Ascending aorta (tissue), 2 donors: ENCODE measurements around the gene APOA4. TPM values are rescaled to one million over a fixed set of nuclear protein-coding genes. Genes with fewer than 3 reads are reported as not detected.

Source experiments
- DNase-seq, 2 donors: peaks; one replicate each; pipeline ENCODE4 v3.0.0-alpha.2; 2019; ENCODE audit warnings: low spot score in 2 of 2
- H3K27ac ChIP-seq, 2 donors: fragments of 200-600 bp; sonication (generic); one replicate each; pipeline ENCODE4 v1.5.1; 2016 to 2017; ENCODE audit warnings: mild to moderate bottlenecking in 1 of 2
- H3K27me3 ChIP-seq: fragments of 200-600 bp; sonication (generic); one replicate; pipeline ENCODE4 v1.5.1; 2017
- H3K36me3 ChIP-seq, 2 donors: fragments of 200-600 bp; sonication (generic); one replicate each; pipeline ENCODE4 v1.5.1; 2016
- H3K4me1 ChIP-seq, 2 donors: fragments of 200-600 bp; sonication (generic); one replicate each; pipeline ENCODE4 v1.5.1; 2016 to 2017; ENCODE audit warnings: mild to moderate bottlenecking in 1 of 2
- H3K4me3 ChIP-seq, 2 donors: fragments of 200-600 bp; sonication (generic); one replicate each; pipeline ENCODE4 v1.5.1; 2016 to 2017; ENCODE audit warnings: mild to moderate bottlenecking in 1 of 2
- H3K9me3 ChIP-seq, 2 donors: fragments of 200-600 bp; sonication (generic); one replicate each; pipeline ENCODE4 v1.5.1; 2016
- CTCF ChIP-seq, 3 experiments: fragments of 200-600 bp in 2 of 3; fragments of 450-650 bp in 1 of 3; sonication (generic) in 2 of 3; IDR thresholded peaks; one replicate each; pipeline ENCODE4 v1.5.1; 2016 to 2019; ENCODE audit warnings: antibody characterized with exemption in 3 of 3, mild to moderate bottlenecking in 1 of 3, moderate library complexity in 1 of 3
- intact Hi-C: fragments of 100-400 bp; cut with DNase I; formaldehyde crosslinking; loops from one replicate; pipeline ENCODE4 v1.15.1; 2023
- total RNA-seq: library from RNA; depleted of rRNA; stranded (reverse); fragments of >200 nt; gene quantifications from one replicate; pipeline ENCODE4 v1.1.0, GENCODE V29; 2016

APOA4 gene
- total RNA-seq, 1 donor from 2014 or later = 14.3 TPM

DNA sequence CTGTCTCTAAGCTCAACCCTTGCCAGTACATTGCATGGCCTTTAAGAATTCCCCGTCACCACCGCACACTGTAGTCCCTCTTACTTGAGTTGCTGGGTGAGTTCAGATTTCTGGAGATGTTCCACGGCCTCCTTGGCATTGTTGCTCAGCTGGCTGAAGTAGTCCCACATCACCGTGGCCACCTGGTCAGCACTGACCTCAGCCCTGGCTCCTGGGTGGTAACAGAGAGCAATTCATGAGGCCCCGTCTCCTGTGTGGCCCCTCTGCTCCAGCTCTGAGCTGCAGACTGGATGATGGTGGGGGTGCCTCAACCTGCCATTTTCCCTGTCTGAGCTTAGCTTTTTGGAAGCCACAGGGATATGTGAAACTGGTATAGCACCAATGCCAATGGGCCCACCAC is 529 bp downstream of the APOA4 start:
- TF ChIP-seq CTCF (IDR thresholded peaks at IDR 0.05) = no peak
- H3K27ac ChIP-seq = no peak overlapping the region
- H3K4me1 ChIP-seq = no peaks in the 10 kb centered on the region
- no peak for DNase-seq
- H3K36me3 ChIP-seq = no peaks in the 10 kb centered on the region
- no peaks in the 10 kb centered on the region for H3K9me3 ChIP-seq
- H3K4me3 ChIP-seq = no peak overlapping the region
- no peaks in the 10 kb centered on the region for H3K27me3 ChIP-seq
- intact Hi-C loops = no loop called here

- no peaks in the 10 kb centered on the region for H3K36me3 ChIP-seq
- H3K4me1 ChIP-seq = no peaks in the 10 kb centered on the region
- no peak for DNase-seq
- no peaks in the 10 kb centered on the region for H3K27me3 ChIP-seq
- H3K27ac ChIP-seq = no peak overlapping the region
- no peak overlapping the region for H3K4me3 ChIP-seq
- intact Hi-C loops = no loop called here
- no peak for TF ChIP-seq CTCF (IDR thresholded peaks at IDR 0.05)
- no peaks in the 10 kb centered on the region for H3K9me3 ChIP-seq
Measured at GRCh38 chr11:116821050-116821918, 1.8 kb downstream of the APOA4 start.

DNA sequence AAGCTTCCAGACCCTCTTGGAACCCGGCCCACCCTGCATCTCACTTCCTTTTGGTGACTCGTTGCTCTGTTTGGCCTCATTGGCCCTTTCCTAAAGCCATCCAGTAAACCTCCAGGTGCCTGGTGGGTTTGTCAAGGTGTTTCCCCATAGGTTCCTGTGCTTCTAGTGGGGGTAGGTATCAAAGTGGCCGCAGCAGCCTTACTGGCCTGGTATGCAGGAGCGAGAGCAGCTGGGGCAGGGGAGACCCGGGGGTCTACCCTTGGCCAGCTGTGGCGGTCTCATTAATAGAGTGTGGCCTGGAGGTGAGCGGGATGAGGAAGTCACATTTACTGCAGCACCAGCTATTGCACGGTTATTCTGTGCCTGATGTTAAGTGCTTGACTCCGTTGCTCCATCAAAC is 4.1 kb downstream of the APOA4 start:
- H3K9me3 ChIP-seq = no peaks in the 10 kb centered on the region
- no peak overlapping the region for H3K27ac ChIP-seq
- TF ChIP-seq CTCF (IDR thresholded peaks at IDR 0.05) = no peak
- H3K36me3 ChIP-seq = no peaks in the 10 kb centered on the region
- intact Hi-C loops = no loop called here
- no peak overlapping the region for H3K4me3 ChIP-seq
- no peaks in the 10 kb centered on the region for H3K27me3 ChIP-seq
- no peak for DNase-seq
- no peaks in the 10 kb centered on the region for H3K4me1 ChIP-seq

DNA sequence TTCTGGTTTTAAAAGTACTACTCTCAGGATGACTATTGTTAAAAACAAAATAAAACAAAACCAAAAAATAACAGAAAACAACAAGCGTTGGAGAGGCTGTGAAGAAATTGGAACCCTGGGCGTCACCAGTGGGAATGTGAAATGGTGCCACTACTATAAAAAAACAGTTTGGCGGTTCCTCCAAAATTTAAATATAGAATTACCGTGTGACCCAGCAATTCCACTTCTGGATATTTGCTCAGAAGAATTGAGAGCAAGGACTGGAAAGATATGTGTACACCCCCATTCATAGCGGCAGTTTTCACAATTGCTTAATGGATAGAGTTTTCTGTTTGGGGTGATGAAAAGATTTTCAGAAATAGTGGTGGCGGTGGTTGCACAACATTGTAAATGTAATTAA is 8.6 kb downstream of the APOA4 start:
- Histone ChIP-seq H3K27me3 (no peaks in the 10 kb centered on the region), H3K27ac (peak overlapping the region in 1 of 2 donors; percentile 66), H3K4me3 (no peak overlapping the region), H3K9me3 (no peaks in the 10 kb centered on the region), H3K4me1 (no peaks in the 10 kb centered on the region), H3K36me3 (no peaks in the 10 kb centered on the region)
- TF ChIP-seq CTCF (IDR thresholded peaks at IDR 0.05) = no peak
- no peak for DNase-seq
- intact Hi-C loops = no loop called here

DNA sequence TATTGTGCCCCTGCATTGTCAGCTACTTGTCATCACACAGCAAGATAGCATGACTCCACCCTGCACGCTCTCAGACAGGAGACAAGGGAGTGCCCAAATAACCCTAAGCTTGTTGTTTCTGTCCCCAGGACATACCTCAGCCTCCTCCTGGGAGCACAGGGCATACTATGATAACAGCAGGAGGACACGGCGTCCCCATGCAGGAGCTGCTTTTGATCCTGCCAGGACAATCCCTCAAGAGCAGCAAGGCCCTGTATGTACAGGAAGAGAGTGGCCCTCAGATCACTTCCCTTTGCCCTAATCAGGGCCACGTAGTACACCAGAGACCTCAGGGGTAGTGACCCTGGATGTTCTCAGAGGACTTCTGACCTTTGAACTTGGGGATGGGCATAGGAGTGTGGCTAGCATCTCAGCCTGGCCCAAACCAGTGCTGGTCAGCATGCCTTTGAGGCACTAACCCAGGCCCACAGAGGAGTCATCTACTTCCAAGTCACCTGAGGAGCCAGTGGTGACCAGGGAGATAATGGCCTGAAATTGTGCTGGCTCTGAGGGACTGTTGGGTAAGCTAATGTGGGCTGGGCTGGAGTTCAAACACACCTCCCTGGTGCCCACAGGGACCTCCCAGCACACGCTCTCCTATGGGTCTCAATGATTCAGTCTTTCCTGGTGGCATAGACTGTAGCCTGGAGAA is 9.2 kb downstream of the APOA4 start:
- intact Hi-C loops = no loop called here
- no peak overlapping the region for H3K4me3 ChIP-seq

More for the DNA sequence above, 9.2 kb downstream of the APOA4 start:
- Histone ChIP-seq H3K36me3 (no peaks in the 10 kb centered on the region), H3K4me1 (no peaks in the 10 kb centered on the region), H3K27me3 (no peaks in the 10 kb centered on the region), H3K9me3 (no peaks in the 10 kb centered on the region), H3K27ac (peak overlapping the region in 1 of 2 donors; percentile 66)
- no peak for TF ChIP-seq CTCF (IDR thresholded peaks at IDR 0.05)
- no peak for DNase-seq
